K562 (cell line): ENCODE measurements around the gene MPRIP. TPM values are rescaled to one million over a fixed set of nuclear protein-coding genes. Genes with fewer than 3 reads are reported as not detected.

Experiments used
- CBX1 ChIP-seq: sonication (generic); IDR thresholded peaks from 2 replicates; pipeline ENCODE4 v1.6.1; 2016; ENCODE audit warnings: antibody characterized with exemption, low read depth, mild to moderate bottlenecking
- CHD1 ChIP-seq: fragments of 200-600 bp; sonication (generic); IDR thresholded peaks from one replicate; pipeline ENCODE4 v1.6.1; 2012; ENCODE audit warnings: mild to moderate bottlenecking, moderate library complexity, low read length, inconsistent platforms
- EGR1 ChIP-seq: fragments of 450-650 bp; conservative IDR thresholded peaks from 2 replicates; pipeline ENCODE4 v1.6.1; 2017; ENCODE audit warnings: mild to moderate bottlenecking
- HDAC6 ChIP-seq: IDR thresholded peaks from 2 replicates; pipeline ENCODE4 v1.6.1; 2012; ENCODE audit warnings: low read depth, mild to moderate bottlenecking, control low read depth, inconsistent platforms, low read length, moderate library complexity
- HMGXB4 ChIP-seq: sonication (generic); formaldehyde crosslinking; IDR thresholded peaks from 2 replicates; pipeline ENCODE4 v1.8.1; 2023; ENCODE audit warnings: mild to moderate bottlenecking, missing genetic modification reagents
- KAT7 ChIP-seq: sonication (generic); formaldehyde crosslinking; IDR thresholded peaks from 2 replicates; pipeline ENCODE4 v1.8.0; 2022; ENCODE audit warnings: missing genetic modification reagents, mild to moderate bottlenecking, borderline replicate concordance
- NRF1 ChIP-seq, 2 experiments: fragments of 450-650 bp; IDR thresholded peaks in 1 of 2; conservative IDR thresholded peaks in 1 of 2; 2 replicates each; pipeline ENCODE4 v1.6.1; 2014; ENCODE audit warnings: mild to moderate bottlenecking in 2 of 2
- PHB2 ChIP-seq: fragments of 450-650 bp; IDR thresholded peaks from 2 replicates; pipeline ENCODE4 v1.6.1; 2017; ENCODE audit warnings: low read depth
- RBFOX2 ChIP-seq: fragments of 200-400 bp; formaldehyde crosslinking; IDR thresholded peaks from 2 replicates; pipeline ENCODE4 v1.6.1; 2017; ENCODE audit warnings: low read depth, mild to moderate bottlenecking, low read length, moderate library complexity
- RBM22 ChIP-seq: fragments of 200-400 bp; formaldehyde crosslinking; IDR thresholded peaks from 2 replicates; pipeline ENCODE4 v1.6.1; 2018; ENCODE audit warnings: low read length, low read depth; ENCODE audit not compliant: poor library complexity, severe bottlenecking
- SNRNP70 ChIP-seq: fragments of 200-400 bp; formaldehyde crosslinking; optimal IDR thresholded peaks from 2 replicates; pipeline ENCODE3; 2017; ENCODE audit warnings: low read depth, low read length
- ZC3H8 ChIP-seq: fragments of 450-650 bp; IDR thresholded peaks from 2 replicates; pipeline ENCODE4 v1.6.1; 2017
- ZKSCAN8 ChIP-seq: fragments of 200-800 bp; sonication (Bioruptor generic); IDR thresholded peaks from 2 replicates; pipeline ENCODE4 v1.6.1; 2016; ENCODE audit warnings: missing genetic modification characterization, missing compliant biosample characterization
- ZNF586 ChIP-seq: fragments of 450-650 bp; formaldehyde crosslinking; conservative IDR thresholded peaks from 2 replicates; pipeline ENCODE4 v1.4.0; 2020; ENCODE audit warnings: mild to moderate bottlenecking, moderate library complexity
- polyA plus RNA-seq, 8 experiments: library from polyadenylated mRNA; depleted of rRNA in 4 of 8; stranded (reverse) in 5 of 8; unstranded in 3 of 8; fragments of >200 nt; fragmentation: Nextera tagmentation in 2 of 8; fragmentation: Illumina TruSeq in 1 of 8; extraction: Ambion mirVana in 2 of 8; extraction: Trizol in 1 of 8; gene quantifications; 2 replicates each; pipeline versions ENCODE4 v1.2.1 to v1.2.3, GENCODE V29; 2011 to 2014; ENCODE audit warnings: inconsistent platforms in 1 of 8, missing spikeins in 1 of 8
- total RNA-seq, 7 experiments: library from RNA; depleted of rRNA in 6 of 7; stranded (reverse); fragments of >200 nt in 6 of 7; fragmentation: Illumina TruSeq in 2 of 7; extraction: Trizol in 2 of 7; gene quantifications; 2 replicates each; pipeline versions ENCODE4 v1.2.1 to v1.2.3, GENCODE V29; 2011 to 2021; ENCODE audit warnings: low replicate concordance in 1 of 7
- TF ChIP-seq, protein P1 (sequence below): sonication (generic); formaldehyde crosslinking; IDR thresholded peaks from 2 replicates; pipeline ENCODE4 v1.8.0; 2022; ENCODE audit warnings: mild to moderate bottlenecking, missing genetic modification reagents, borderline replicate concordance
- TF ChIP-seq, protein P2 (sequence below): IDR thresholded peaks from 2 replicates; pipeline ENCODE4 v1.6.1; 2016; ENCODE audit warnings: missing genetic modification characterization, missing compliant biosample characterization
- TF ChIP-seq, protein P3 (sequence below): sonication (generic); formaldehyde crosslinking; IDR thresholded peaks from 2 replicates; pipeline ENCODE4 v1.8.0; 2022; ENCODE audit warnings: mild to moderate bottlenecking, missing genetic modification reagents
- TF ChIP-seq, protein P4 (sequence below): IDR thresholded peaks from 2 replicates; pipeline ENCODE4 v1.6.1; 2014; ENCODE audit warnings: antibody characterized with exemption

The MPRIP gene
- total and polyA plus RNA-seq, 9 of the 15 experiments (the other 6 are each of a cell fraction or from before 2014, with no cell fraction given) = 10.0 to 72.6 (median 30.1) TPM

DNA sequence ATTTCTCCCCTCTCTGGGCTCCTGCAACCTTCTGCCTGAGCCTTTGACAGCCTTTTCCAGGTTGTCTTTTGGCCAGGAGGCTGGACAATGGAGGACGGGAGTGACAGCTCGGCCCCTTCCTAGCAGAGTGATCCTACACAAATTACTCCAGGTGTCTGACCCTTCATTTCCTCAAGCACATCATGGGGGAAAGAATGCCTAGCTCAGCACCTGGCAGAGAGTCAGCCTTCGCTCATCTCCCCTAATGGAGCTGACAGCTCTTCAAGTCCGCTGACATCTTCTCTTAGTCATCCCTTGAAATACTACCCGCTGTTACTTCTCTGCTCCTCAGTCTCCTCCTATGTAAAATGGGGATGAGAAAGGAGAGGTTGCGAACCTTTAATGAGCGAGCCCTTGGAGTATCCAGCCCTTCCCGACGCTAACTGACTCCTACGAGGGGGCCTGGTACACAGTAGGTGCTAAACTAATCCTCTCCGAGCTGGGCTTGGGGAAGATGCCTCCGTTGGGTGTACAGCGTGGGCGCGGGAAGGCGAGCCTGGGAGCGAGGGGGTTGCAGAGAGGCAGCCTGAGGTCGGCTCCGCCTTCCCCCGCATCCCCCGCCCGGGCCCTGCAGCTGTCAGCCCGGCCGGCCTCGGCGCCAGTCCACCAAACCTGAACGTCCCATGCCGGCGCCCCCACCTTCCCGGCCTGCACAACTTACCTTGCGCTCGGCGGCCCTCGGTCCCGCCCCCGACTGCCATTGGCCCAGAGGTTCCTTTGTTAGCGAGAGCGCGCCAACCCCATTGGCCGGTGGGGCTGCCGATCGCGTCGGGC is 480 bp upstream of the MPRIP start (continued):
- TF ChIP-seq CHD1 = no peak
- TF ChIP-seq, protein P1, sequence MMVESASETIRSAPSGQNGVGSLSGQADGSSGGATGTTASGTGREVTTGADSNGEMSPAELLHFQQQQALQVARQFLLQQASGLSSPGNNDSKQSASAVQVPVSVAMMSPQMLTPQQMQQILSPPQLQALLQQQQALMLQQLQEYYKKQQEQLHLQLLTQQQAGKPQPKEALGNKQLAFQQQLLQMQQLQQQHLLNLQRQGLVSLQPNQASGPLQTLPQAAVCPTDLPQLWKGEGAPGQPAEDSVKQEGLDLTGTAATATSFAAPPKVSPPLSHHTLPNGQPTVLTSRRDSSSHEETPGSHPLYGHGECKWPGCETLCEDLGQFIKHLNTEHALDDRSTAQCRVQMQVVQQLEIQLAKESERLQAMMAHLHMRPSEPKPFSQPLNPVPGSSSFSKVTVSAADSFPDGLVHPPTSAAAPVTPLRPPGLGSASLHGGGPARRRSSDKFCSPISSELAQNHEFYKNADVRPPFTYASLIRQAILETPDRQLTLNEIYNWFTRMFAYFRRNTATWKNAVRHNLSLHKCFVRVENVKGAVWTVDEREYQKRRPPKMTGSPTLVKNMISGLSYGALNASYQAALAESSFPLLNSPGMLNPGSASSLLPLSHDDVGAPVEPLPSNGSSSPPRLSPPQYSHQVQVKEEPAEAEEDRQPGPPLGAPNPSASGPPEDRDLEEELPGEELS = no peak
- TF ChIP-seq, protein P2, sequence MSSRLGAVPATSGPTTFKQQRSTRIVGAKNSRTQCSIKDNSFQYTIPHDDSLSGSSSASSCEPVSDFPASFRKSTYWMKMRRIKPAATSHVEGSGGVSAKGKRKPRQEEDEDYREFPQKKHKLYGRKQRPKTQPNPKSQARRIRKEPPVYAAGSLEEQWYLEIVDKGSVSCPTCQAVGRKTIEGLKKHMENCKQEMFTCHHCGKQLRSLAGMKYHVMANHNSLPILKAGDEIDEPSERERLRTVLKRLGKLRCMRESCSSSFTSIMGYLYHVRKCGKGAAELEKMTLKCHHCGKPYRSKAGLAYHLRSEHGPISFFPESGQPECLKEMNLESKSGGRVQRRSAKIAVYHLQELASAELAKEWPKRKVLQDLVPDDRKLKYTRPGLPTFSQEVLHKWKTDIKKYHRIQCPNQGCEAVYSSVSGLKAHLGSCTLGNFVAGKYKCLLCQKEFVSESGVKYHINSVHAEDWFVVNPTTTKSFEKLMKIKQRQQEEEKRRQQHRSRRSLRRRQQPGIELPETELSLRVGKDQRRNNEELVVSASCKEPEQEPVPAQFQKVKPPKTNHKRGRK = no peak
- TF ChIP-seq, protein P3, sequence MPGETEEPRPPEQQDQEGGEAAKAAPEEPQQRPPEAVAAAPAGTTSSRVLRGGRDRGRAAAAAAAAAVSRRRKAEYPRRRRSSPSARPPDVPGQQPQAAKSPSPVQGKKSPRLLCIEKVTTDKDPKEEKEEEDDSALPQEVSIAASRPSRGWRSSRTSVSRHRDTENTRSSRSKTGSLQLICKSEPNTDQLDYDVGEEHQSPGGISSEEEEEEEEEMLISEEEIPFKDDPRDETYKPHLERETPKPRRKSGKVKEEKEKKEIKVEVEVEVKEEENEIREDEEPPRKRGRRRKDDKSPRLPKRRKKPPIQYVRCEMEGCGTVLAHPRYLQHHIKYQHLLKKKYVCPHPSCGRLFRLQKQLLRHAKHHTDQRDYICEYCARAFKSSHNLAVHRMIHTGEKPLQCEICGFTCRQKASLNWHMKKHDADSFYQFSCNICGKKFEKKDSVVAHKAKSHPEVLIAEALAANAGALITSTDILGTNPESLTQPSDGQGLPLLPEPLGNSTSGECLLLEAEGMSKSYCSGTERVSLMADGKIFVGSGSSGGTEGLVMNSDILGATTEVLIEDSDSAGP = no peak
- no peak for TF ChIP-seq HDAC6
- TF ChIP-seq RBFOX2 = 0 out of 2 replicates have a peak, but pooled peaks have one; percentile 35
- no peak for TF ChIP-seq PHB2
- no peak for TF ChIP-seq ZC3H8
- peak; percentile 90 for TF ChIP-seq EGR1
- peak; percentile 91 for TF ChIP-seq ZKSCAN8 (CRISPR knock-in tag)
- 0 out of 2 replicates have a peak, but pooled peaks have one; percentile 33 for TF ChIP-seq CBX1
- no peak for TF ChIP-seq HMGXB4
- TF ChIP-seq NRF1 (conservative IDR thresholded peaks at IDR 0.05 in 1 of 2, IDR thresholded peaks at IDR 0.05 in 1 of 2) = peak; percentile 51 to 65
- TF ChIP-seq SNRNP70 = no peak
- no peak for TF ChIP-seq RBM22
- TF ChIP-seq KAT7 (CRISPR knock-in tag) = peak; percentile 62; the same call in 1 of the 2 replicates
- TF ChIP-seq, protein P4, sequence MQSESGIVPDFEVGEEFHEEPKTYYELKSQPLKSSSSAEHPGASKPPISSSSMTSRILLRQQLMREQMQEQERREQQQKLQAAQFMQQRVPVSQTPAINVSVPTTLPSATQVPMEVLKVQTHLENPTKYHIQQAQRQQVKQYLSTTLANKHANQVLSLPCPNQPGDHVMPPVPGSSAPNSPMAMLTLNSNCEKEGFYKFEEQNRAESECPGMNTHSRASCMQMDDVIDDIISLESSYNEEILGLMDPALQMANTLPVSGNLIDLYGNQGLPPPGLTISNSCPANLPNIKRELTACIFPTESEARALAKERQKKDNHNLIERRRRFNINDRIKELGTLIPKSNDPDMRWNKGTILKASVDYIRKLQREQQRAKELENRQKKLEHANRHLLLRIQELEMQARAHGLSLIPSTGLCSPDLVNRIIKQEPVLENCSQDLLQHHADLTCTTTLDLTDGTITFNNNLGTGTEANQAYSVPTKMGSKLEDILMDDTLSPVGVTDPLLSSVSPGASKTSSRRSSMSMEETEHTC = no peak
- TF ChIP-seq ZNF586 (CRISPR knock-in tag) = no peak
